Measurements from ENCODE around the gene CCNJL.
"Not testable (repeated sequence)": the region's sequence is repeated elsewhere in the genome, so short reads cannot be mapped to it uniquely, and the experiment has no call there.

Gene CCNJL

GRCh38 chr5:160260006-160260775, 52.2 kb downstream of the CCNJL start:
- no peak for DNase-seq

- no peak for DNase-seq
These were observed 53.0 kb downstream of the CCNJL start for GRCh38 chr5:160259341-160259740.

- no peak for DNase-seq
These were observed 57.7 kb downstream of the CCNJL start for GRCh38 chr5:160254706-160255105.

GRCh38 chr5:160253441-160253840, 58.9 kb downstream of the CCNJL start:
- no peak for DNase-seq

- DNase-seq: no peak
These were observed 59.4 kb downstream of the CCNJL start for GRCh38 chr5:160252916-160253315.

- DNase-seq: no peak
These were observed 60.8 kb downstream of the CCNJL start for GRCh38 chr5:160251406-160252155.

- no peak for DNase-seq
These were observed 61.5 kb downstream of the CCNJL start for GRCh38 chr5:160250826-160251225.

- DNase-seq: no peak
These were observed 62.1 kb downstream of the CCNJL start for GRCh38 chr5:160250226-160250625.

GRCh38 chr5:160249570-160249969, 62.8 kb downstream of the CCNJL start:
- not testable (repeated sequence) for DNase-seq

GRCh38 chr5:160245506-160246086, 66.8 kb downstream of the CCNJL start:
- no peak for DNase-seq

GRCh38 chr5:160242145-160242544, 70.2 kb downstream of the CCNJL start:
- no peak for DNase-seq

- no peak for DNase-seq
These were observed 72.0 kb downstream of the CCNJL start for GRCh38 chr5:160240350-160240749.

- DNase-seq: no peak
These were observed 74.7 kb downstream of the CCNJL start for GRCh38 chr5:160237571-160238093.

- no peak for DNase-seq
These were observed 76.6 kb downstream of the CCNJL start for GRCh38 chr5:160235731-160236130.

- no peak for DNase-seq
These were observed 79.1 kb downstream of the CCNJL start for GRCh38 chr5:160233215-160233614.

GRCh38 chr5:160231783-160232342, 80.5 kb downstream of the CCNJL start:
- peak; percentile 29 for DNase-seq

- DNase-seq: peak; percentile 90
These were observed 81.5 kb downstream of the CCNJL start for GRCh38 chr5:160230686-160231527.

GRCh38 chr5:160229190-160229742, 83.1 kb downstream of the CCNJL start, which contains the start of gene FABP6:
TSS of gene FABP6 (plus strand) at chr5:160229506. CDS start at chr5:160229558, 52 bp downstream.
- DNase-seq: no peak

- no peak for DNase-seq
These were observed 85.4 kb downstream of the CCNJL start for GRCh38 chr5:160227012-160227411.

- DNase-seq: no peak
These were observed 91.3 kb downstream of the CCNJL start for GRCh38 chr5:160221082-160221481.

GRCh38 chr5:160219356-160219755, 93.0 kb downstream of the CCNJL start:
- DNase-seq: no peak

- DNase-seq: no peak
These were observed 98.8 kb downstream of the CCNJL start for GRCh38 chr5:160213537-160213936.
